A549 (cell line): ENCODE data around the gene CTU2. TPM values are rescaled to one million over a fixed set of nuclear protein-coding genes. Genes with fewer than 3 reads are reported as not detected.

ENCODE experiments used
- ATAC-seq, 2 experiments: fragments of 200-7000 bp in 1 of 2; fragments of >200 bp in 1 of 2; cut with Nextera tagmentation in 1 of 2; cut with Tn5 transposase in 1 of 2; 3 replicates each; pipeline versions ENCODE4 v1.8.0 to v1.9.1; 2018 to 2020; ENCODE audit warnings: mild to moderate bottlenecking in 1 of 2, moderate library complexity in 1 of 2
- CTCF ChIA-PET: fragments of 300-600 bp; sonication (Branson Sonifier 250); formaldehyde crosslinking; extraction: SDS; loops from one replicate; lab custom pipeline; 2021; ENCODE audit warnings: antibody characterized with exemption, inconsistent platforms; lab: Yijun Ruan, JAX
- POLR2A ChIA-PET: fragments of 350-600 bp; formaldehyde crosslinking; extraction: SDS; loops from one replicate; lab custom pipeline; 2021; ENCODE audit warnings: antibody characterized with exemption, inconsistent platforms; lab: Yijun Ruan, JAX
- DNase-seq, 2 experiments: peaks; one replicate each; pipeline versions ENCODE4 v3.0.0 to v3.0.0-alpha.2; 2011 to 2016; ENCODE audit warnings: low read depth in 1 of 2, low spot score in 1 of 2
- FAIRE-seq: peaks from 2 replicates; lab custom pipeline; 2011; peaks lifted over from hg19 to GRCh38; lab: Jason Lieb, UNC
- H3K27ac ChIP-seq, 2 experiments: fragments of >200 bp; sonication (Bioruptor Twin); formaldehyde crosslinking; 3 replicates each; pipeline ENCODE4 v1.5.1; 2016 to 2017
- H3K4me1 ChIP-seq: fragments of >200 bp; sonication (Bioruptor Twin); formaldehyde crosslinking; 3 replicates; pipeline ENCODE4 v1.6.1; 2016
- H3K4me2 ChIP-seq: fragments of >200 bp; sonication (Bioruptor Twin); formaldehyde crosslinking; 3 replicates; pipeline ENCODE4 v1.6.1; 2016
- H3K4me3 ChIP-seq: fragments of >200 bp; sonication (Bioruptor Twin); formaldehyde crosslinking; 3 replicates; pipeline ENCODE4 v1.5.1; 2016
- H3K9me3 ChIP-seq: fragments of >200 bp; sonication (Bioruptor Twin); formaldehyde crosslinking; 3 replicates; pipeline ENCODE4 v1.6.1; 2016
- ATOH8 ChIP-seq: fragments of 250-450 bp; sonication (Bioruptor Pico); IDR thresholded peaks from 2 replicates; pipeline ENCODE4 v1.5.0; 2020; ENCODE audit warnings: low read depth, mild to moderate bottlenecking, moderate library complexity
- BHLHE40 ChIP-seq: IDR thresholded peaks from 2 replicates; pipeline ENCODE4 v1.6.1; 2012; ENCODE audit warnings: low read depth, low read length, inconsistent platforms
- CEBPB ChIP-seq, 2 experiments: fragments of >200 bp in 1 of 2; sonication (Bioruptor Twin) in 1 of 2; formaldehyde crosslinking in 1 of 2; IDR thresholded peaks; 2 replicates each; pipeline ENCODE4 v1.6.1; 2012 to 2016
- CTCF ChIP-seq: fragments of >200 bp; sonication (Bioruptor Twin); formaldehyde crosslinking; IDR thresholded peaks from 3 replicates; pipeline ENCODE4 v1.5.1; 2016
- EHMT2 ChIP-seq: fragments of 200-600 bp; sonication (generic); IDR thresholded peaks from 2 replicates; pipeline ENCODE4 v1.6.1; 2016; ENCODE audit warnings: antibody characterized with exemption, low read depth, mild to moderate bottlenecking, moderate library complexity
- ELK1 ChIP-seq: fragments of 150-350 bp; IDR thresholded peaks from 2 replicates; pipeline ENCODE4 v1.6.1; 2014; ENCODE audit warnings: low read depth, mild to moderate bottlenecking, low read length
- FOSB ChIP-seq: fragments of 250-450 bp; sonication (Bioruptor Pico); IDR thresholded peaks from 2 replicates; pipeline ENCODE4 v1.5.0; 2020; ENCODE audit warnings: mild to moderate bottlenecking, moderate library complexity
- HOXA7 ChIP-seq: fragments of 250-450 bp; sonication (Bioruptor Pico); IDR thresholded peaks from 2 replicates; pipeline ENCODE4 v1.5.0; 2020; ENCODE audit warnings: mild to moderate bottlenecking, moderate library complexity
- KDM1A ChIP-seq: fragments of 200-600 bp; sonication (generic); IDR thresholded peaks from 2 replicates; pipeline ENCODE4 v1.6.1; 2016; ENCODE audit warnings: low read depth, mild to moderate bottlenecking
- KDM5A ChIP-seq: fragments of 200-600 bp; sonication (generic); IDR thresholded peaks from 2 replicates; pipeline ENCODE4 v1.6.1; 2016; ENCODE audit warnings: antibody characterized with exemption, mild to moderate bottlenecking
- MAZ ChIP-seq: fragments of 150-350 bp; IDR thresholded peaks from 2 replicates; pipeline ENCODE4 v1.6.1; 2014; ENCODE audit warnings: antibody characterized with exemption, low read depth, low read length, borderline replicate concordance
- NFE2L2 ChIP-seq: fragments of 150-350 bp; conservative IDR thresholded peaks from 2 replicates; pipeline ENCODE4 v1.6.1; 2014; ENCODE audit warnings: low read length
- NR3C1 ChIP-seq: fragments of >200 bp; sonication (Bioruptor Twin); formaldehyde crosslinking; IDR thresholded peaks from 3 replicates; pipeline ENCODE4 v1.6.1; 2017
- POLR2A ChIP-seq: IDR thresholded peaks from 2 replicates; pipeline ENCODE4 v1.6.1; 2012; ENCODE audit warnings: mild to moderate bottlenecking, low read length
- RARB ChIP-seq: fragments of 250-450 bp; sonication (Bioruptor Pico); IDR thresholded peaks from 2 replicates; pipeline ENCODE4 v1.8.0; 2021; ENCODE audit warnings: mild to moderate bottlenecking, moderate library complexity
- REST ChIP-seq: fragments of 200-600 bp; sonication (generic); IDR thresholded peaks from 2 replicates; pipeline ENCODE4 v1.6.1; 2016; ENCODE audit warnings: antibody characterized with exemption, mild to moderate bottlenecking, moderate library complexity
- RNF2 ChIP-seq: fragments of 200-600 bp; sonication (generic); IDR thresholded peaks from 2 replicates; pipeline ENCODE4 v1.6.1; 2016; ENCODE audit warnings: low read depth, mild to moderate bottlenecking, antibody characterized with exemption, moderate library complexity, borderline replicate concordance
- WGBS: methylation state at CpG from one replicate; pipeline ENCODE4 v1.1.6; 2017; ENCODE audit errors: missing lambda C conversion rate; 5-methylcytosine and 5-hydroxymethylcytosine counted together
- polyA plus RNA-seq, 4 experiments: library from polyadenylated mRNA; depleted of rRNA in 3 of 4; stranded (reverse); fragments of >200 nt; fragmentation: RNase III in 1 of 4; extraction: RNeasy Plus Mini Kit Qiagen cat#74134 plus additional on column Dnase treatment in 1 of 4; gene quantifications; 2 replicates in 3 of 4; 3 replicates in 1 of 4; pipeline ENCODE4 v1.2.3, GENCODE V29; 2011 to 2017
- TF ChIP-seq, protein P1 (sequence below): IDR thresholded peaks from 2 replicates; pipeline ENCODE4 v1.6.1; 2012
- TF ChIP-seq, protein P2 (sequence below): IDR thresholded peaks from 2 replicates; pipeline ENCODE4 v1.6.1; 2012; ENCODE audit warnings: low read depth, borderline replicate concordance
- TF ChIP-seq, protein P3 (sequence below): fragments of 250-450 bp; sonication (Bioruptor Pico); IDR thresholded peaks from 2 replicates; pipeline ENCODE4 v1.5.0; 2021; ENCODE audit warnings: mild to moderate bottlenecking, moderate library complexity, borderline replicate concordance

CTU2 gene
- polyA plus RNA-seq, 2 of the 4 experiments (the other 2 are of a cell fraction) = 16.4 to 21.8 TPM

DNA sequence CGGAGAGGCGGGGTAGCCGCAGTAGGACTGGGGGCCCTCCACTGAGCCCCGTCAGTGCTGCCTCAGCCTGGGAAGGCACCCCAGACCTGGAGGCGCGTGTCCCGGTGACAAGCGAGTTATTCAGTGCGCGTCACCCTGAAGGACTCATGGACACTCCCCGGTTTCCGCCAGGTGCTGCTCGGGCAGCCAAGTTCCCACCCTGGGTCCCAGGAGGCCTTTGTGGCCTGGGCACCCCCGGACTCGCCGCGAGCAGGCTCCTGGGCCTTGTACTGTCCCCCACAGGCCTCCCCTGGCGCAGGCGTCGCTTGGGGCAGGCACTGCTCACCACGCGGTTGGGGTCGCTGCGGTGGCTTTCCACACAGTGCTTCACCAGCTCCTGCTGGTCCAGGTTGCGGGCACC lies 7.7 kb upstream of the CTU2 start:
- ChIA-PET POLR2A (no interaction called here), CTCF (interaction anchor here (0.8 to 1.7 kb wide), 3 partner anchors 11 to 79 kb away, joined by 3 to 5 read pairs (median 3); no protein-coding TSS in a partner anchor)
- Histone ChIP-seq H3K4me1 (no peaks in the 10 kb centered on the region), H3K4me3 (no peak overlapping the region), H3K9me3 (no peaks in the 10 kb centered on the region), H3K4me2 (no peak overlapping the region), H3K27ac (no peak overlapping the region)
- WGBS = 95% methylated on average over 22 of the region's 25 CpGs
- no peak for ATAC-seq
- DNase-seq = no peak
- TF ChIP-seq EHMT2 (no peak), FOSB (CRISPR knock-in tag) (no peak), NR3C1 (no peak), CTCF (no peak), RNF2 (no peak), BHLHE40 (no peak), RARB (CRISPR knock-in tag) (no peak), KDM5A (no peak), POLR2A (no peak), ATOH8 (CRISPR knock-in tag) (no peak), KDM1A (no peak), MAZ (no peak), CEBPB (IDR thresholded peaks at IDR 0.05) (no peak), ELK1 (no peak), HOXA7 (no peak), REST (no peak), NFE2L2 (no peak)
- TF ChIP-seq, protein P1, sequence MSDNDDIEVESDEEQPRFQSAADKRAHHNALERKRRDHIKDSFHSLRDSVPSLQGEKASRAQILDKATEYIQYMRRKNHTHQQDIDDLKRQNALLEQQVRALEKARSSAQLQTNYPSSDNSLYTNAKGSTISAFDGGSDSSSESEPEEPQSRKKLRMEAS = no peak
- TF ChIP-seq, protein P2, sequence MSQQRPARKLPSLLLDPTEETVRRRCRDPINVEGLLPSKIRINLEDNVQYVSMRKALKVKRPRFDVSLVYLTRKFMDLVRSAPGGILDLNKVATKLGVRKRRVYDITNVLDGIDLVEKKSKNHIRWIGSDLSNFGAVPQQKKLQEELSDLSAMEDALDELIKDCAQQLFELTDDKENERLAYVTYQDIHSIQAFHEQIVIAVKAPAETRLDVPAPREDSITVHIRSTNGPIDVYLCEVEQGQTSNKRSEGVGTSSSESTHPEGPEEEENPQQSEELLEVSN = no peak
- TF ChIP-seq, protein P3, sequence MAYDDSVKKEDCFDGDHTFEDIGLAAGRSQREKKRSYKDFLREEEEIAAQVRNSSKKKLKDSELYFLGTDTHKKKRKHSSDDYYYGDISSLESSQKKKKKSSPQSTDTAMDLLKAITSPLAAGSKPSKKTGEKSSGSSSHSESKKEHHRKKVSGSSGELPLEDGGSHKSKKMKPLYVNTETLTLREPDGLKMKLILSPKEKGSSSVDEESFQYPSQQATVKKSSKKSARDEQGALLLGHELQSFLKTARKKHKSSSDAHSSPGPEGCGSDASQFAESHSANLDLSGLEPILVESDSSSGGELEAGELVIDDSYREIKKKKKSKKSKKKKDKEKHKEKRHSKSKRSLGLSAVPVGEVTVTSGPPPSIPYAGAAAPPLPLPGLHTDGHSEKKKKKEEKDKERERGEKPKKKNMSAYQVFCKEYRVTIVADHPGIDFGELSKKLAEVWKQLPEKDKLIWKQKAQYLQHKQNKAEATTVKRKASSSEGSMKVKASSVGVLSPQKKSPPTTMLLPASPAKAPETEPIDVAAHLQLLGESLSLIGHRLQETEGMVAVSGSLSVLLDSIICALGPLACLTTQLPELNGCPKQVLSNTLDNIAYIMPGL (CRISPR knock-in tag) = no peak
- FAIRE-seq = no peak
